NCI-H82 (cell line): ENCODE measurements around the gene LDHB.
"Not testable (repeated sequence)": the region's sequence is repeated elsewhere in the genome, so short reads cannot be mapped to it uniquely, and the experiment has no call there.

ENCODE experiments used
- DNase-seq: peaks from one replicate; lab custom pipeline; 2025; lab: John Stamatoyannopoulos, UW

The LDHB gene

GRCh38 chr12:21657326-21658077 lies at the start of gene LDHB:
LDHB (minus strand) TSS chr12:21657842; CDS start chr12:21654671, 3,171 bp downstream.
- DNase-seq: peak; percentile 99

DNA sequence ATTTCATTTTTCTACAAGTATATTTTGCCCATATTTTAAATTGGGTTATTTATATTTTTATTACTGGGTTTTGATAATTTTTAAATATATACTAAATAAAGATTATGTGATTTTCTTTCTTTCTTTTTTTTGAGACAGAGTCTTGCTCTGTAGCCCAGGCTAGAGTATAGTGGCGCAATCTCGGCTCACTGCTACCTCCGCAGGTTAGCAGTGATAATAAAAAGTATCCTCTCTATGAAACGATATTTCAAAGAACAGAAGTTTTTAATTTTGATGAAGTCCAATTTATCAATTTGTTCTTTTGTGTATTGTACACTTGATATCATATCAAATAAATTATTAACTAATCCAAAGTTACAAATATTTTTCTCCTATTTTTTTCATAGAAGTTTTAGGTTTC lies 47.2 kb upstream of the LDHB start:
- DNase-seq: no peak

GRCh38 chr12:21699851-21700250 lies 42.2 kb upstream of the LDHB start:
- DNase-seq: no peak

DNA sequence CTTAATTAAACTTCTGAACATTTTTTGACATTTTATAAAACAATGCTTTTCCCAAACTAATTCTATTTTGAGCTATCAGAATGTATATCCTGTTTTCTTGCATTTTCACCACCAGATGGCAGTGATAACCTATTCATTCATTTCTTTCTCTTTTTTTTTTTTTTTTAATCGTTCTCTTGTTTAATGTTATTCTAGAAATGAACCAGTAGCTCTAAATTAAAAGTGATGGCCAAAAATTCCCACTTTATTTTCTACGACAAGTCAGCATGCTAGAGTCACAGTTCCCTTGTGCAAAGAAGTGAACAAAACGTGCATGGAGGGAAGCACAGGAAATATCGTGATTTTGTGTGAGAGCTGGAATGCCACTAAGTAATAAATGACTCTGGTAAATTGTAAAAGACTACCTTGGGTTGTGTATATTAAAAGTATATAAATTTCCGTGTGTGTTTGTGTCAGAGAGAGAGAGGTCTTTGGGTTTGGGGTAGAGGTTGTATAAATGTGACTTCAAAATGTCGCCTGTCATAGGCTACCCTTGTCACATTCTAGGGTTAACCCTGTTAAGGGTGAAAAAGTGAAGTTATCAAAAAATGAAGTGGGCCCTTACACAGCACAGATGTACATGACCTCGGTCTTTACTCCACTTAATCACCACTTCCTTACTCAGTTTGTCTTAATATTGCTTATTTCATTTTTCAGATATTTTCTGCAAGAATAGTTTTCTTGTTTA lies 40.4 kb upstream of the LDHB start:
- peak; percentile 46 for DNase-seq

DNA sequence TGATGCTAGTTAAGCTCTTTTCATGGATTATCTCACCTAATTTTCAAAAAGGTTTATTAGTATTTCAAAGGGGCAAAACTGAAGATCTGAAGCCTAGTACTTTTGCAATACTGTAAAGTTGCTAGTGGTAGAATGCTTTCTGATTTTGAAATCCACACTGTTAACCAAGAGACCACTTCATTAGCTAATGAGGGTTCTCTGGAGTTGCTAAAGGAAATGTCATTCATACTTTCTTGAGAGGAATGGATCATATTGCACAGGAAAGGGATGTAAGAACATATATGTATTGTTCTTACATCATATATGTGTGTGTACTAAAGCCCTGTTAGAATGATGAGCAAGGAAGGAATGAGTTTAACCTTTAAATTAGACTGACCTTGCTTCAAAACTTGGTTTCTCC lies 39.0 kb upstream of the LDHB start:
- DNase-seq: no peak

DNA sequence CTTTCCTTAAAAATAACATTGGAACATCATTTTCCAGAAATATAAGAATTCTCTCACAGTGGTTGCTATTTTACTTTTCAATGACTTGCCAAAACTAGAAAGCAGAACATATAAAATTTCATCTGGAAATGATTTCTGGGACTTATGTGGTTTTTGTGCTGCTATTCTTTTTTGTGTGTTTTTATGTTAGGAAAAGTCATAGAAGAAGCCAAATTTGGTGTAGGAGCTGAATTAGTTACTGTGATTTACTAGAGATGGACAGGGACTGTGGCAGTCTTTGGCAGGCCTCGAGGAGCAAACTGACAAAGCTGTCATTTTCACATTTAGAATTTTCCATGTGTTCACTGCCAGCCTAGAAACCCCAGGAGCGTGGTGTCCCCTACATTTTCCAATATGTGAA lies 38.3 kb upstream of the LDHB start:
- DNase-seq: no peak

GRCh38 chr12:21694660-21695059 lies 37.0 kb upstream of the LDHB start:
- no peak for DNase-seq

DNA sequence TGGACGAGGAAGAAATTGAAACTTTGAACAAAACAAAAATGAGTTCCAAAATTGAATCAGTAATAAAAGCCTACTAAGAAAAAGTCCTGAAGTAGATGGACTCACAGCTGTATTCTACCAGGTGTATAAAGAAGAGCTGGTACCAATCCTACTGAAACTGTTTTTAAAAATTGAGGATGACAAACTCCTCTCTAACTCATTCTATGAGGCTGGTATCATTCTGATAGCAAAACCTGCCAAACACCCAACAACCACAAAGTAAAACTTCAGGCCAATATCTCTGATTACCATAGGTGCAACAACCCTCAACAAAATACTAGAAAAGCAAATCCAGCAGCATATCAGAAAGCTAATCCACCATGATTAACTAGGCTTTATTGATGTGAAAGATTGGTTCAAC lies 33.9 kb upstream of the LDHB start:
- no peak for DNase-seq

DNA sequence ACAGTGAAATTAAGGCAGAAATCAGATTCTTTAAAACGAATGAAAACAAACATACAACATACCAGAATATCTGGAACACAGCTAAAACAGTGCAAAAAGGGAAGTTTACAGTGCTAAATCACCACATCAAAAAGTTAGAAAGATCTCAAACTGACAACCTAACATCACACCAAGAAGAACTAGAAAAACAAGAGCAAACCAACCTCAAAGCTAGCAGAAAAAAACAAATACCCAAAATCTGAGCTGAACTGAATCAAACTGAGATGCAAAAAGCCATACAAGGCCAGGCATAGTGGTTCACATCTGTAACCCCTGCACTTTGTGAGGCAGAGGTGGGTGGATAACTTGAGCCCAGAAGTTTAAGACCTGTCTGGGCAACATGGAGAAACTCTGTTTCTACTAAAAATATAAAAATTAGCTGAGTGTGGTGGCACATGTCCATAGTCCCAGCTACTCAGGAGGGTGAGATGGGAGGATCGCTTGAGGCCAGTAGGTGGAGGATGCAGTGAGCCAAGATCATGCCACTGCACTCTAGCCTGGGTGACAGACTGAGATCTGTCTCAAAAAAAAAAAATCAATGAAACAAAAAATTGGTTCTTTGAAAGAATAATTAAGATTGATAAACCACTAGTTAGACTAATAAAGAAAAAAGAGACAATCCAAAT lies 33.2 kb upstream of the LDHB start:
- DNase-seq: no peak

DNA sequence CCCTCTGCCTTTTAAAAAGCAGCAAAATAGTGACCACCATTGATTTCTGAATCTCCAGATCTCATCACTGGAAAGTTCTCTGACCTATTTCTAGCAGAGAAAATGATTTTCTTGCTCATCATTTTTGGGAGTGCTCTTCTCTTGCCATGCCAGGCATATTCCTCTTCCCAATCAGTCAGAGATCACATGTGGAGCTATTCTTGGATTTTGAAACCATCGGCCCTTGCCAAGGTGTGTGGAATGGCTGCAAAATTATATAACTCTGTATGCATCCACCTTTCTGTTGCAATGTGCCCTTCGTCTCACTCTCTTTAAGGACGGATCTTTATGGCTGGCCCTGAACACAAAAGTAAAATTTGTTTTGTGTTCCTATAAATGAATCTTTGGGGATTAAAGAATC lies 25.5 kb upstream of the LDHB start:
- DNase-seq: no peak

DNA sequence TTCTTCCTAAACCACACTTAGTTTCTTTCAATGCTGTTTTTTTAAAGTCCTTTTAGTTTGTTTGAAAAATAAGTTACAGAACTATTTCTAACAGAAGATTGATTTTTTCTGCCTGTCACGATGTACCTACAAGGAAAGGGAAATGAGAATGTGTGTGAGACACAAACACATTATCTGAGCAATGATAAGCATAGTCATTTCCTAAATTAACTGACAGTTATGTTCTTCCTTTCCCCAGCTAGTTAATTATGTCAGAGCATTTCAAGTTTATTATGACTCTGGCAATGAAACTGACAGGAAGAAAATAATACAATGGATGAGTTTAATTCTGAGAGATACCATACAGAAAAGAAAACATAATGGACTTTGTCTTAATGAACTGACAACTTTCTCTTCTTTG lies 21.3 kb upstream of the LDHB start:
- DNase-seq: no peak

- no peak for DNase-seq
Measured at GRCh38 chr12:21677622-21678277, 20.1 kb upstream of the LDHB start.

- DNase-seq: no peak
Measured at GRCh38 chr12:21677204-21677603, 19.6 kb upstream of the LDHB start.

DNA sequence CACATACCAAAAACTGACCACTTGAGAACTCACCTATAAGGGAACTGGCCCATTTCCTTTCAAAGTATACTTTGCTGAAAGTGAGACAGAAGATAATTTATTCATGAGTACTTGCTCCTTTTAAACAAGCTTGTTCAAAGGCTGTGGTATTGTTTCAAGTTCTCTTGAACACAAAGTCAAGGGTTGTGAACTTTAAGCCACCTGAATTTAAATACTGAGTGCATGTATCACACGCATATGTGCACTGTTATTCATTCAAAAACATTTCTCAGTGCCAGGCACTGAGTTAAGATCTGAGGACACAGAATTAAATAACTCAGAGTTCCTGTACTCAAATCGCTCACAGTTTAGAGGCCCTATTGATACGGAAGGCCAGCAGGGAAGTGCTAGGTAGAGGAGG lies 19.1 kb upstream of the LDHB start:
- no peak for DNase-seq

- DNase-seq: no peak
Measured at GRCh38 chr12:21675641-21676040, 18.0 kb upstream of the LDHB start.

DNA sequence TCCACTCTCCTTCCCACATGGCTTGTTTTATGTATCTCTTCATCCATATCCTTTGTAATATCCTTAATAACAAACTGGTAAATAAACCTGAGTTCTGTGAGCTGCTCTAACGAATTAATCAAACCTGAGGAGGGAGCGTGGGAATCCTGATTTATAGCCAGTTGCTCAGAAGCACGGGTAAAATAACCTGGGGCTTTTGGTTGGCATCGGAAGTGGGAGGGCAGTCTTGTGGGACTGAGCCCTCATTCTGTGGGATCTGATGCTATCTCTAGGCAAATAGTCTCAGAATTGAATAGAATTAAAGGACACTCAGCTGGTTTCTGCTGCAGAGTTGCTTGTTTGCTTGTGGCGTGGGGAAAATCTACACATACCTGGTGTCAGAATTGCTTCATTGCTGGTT lies 17.5 kb upstream of the LDHB start:
- no peak for DNase-seq

GRCh38 chr12:21673830-21674552 lies 16.3 kb upstream of the LDHB start:
- not testable (repeated sequence) for DNase-seq

DNA sequence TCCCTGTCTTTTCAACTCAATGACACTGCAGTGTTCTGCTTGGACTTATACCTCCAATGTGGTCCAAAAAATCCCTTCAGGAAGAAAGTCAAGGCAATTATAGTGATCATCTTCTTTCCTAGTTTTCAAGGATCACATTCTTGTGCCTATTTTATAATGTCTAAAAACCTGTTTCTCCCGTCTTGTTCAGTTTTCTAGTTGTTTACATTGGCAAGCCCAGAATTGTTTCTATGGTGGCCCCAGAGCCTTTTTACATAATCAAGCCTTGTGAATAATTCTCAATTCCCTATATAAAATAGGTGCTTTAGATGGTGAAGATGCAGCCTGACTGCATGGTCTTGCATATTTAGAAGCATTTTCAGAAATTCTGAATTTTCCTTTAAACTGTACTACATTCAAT lies 14.5 kb upstream of the LDHB start:
- DNase-seq: no peak

DNA sequence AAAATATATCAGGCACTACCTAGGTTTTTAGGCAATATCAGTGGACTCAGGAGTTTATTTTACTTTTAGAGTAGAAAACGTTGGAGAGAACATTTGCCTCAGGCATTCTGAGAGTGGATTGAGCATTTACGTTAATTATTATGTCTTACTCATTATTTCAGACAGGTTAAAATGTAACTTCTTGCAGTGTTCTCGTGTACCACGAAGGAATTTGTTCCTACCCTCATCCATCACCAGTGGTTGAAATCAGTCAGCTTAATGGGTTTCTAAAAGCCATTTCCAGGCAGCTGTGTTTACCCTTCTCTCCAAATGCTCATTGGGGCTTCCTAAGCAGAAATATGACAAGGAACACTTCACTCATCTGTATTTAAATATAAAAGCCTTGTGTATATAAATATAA lies 9.1 kb upstream of the LDHB start:
- DNase-seq: no peak

GRCh38 chr12:21665816-21666215 lies 8.2 kb upstream of the LDHB start:
- no peak for DNase-seq

GRCh38 chr12:21662122-21662792 lies 4.6 kb upstream of the LDHB start:
- no peak for DNase-seq
